GM12891 (cell line): ENCODE measurements around the gene ZNF275.

Source experiments
- POLR2A ChIP-seq: IDR thresholded peaks from 2 replicates; pipeline ENCODE4 v1.6.1; 2011; ENCODE audit warnings: low read depth, low read length, control low read depth
- POLR2AphosphoS5 ChIP-seq: IDR thresholded peaks from 2 replicates; pipeline ENCODE4 v1.6.1; 2011; ENCODE audit warnings: low read depth, low read length, control low read depth

DNA sequence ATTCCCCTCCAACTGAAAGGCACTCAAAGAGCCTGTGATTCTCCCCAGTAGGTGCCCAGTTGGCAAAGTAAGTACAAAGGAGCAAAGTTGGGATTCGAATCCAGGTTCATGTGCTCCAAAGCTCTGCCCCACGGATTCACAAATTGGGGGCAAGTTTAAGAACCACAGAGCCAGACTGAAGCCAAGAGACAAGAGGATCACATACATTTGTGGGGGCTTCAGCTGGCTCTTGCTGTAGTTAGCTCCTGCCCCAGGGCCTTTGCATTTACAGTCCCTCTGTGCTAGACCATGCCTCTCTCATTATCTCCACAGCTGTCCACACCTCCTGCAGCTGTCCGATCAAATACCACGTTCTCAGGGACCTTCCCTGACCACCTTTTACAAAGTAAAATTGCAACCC is 31.2 kb upstream of the ZNF275 start:
- TF ChIP-seq POLR2A (no peak), POLR2AphosphoS5 (no peak)
